ENCODE data around the gene EVI5L.

EVI5L gene

DNA sequence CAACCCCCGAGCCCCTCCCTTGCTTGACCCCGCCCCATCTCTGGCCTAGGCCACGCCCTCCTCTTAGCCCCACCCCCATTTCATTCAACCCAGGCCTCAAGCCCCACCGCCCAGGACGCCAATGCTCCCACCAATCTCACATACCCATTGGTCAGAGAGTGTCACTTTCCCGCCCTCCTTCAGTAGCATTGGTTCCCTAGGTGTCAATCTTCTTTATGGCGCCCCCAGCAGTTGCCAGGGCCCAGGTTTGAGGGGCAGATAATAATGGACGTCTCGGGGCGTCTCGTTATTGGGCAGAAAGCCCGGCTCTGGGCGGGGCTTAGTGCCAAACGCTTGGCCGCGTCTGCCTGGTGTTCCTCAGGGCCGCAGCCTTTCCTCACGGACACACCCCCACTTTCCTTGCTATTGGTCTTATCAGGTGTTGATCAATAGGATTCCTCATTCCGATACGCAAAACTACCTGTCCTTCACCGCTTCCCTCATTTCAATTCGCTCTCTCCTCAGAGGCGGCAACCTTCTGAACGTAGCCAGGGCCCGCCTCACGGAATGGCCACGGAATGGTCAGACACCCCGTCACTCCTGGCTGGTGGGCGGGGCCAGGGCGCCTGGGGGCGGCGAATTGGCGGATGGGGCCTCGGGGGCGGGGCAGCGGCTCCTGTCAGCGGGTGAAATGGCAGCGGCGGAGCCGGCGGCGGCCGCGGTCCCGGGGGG lies at the start of gene EVI5L:
Gene EVI5L, plus strand, starts transcription at position 658 of the 711 bp plus-strand sequence. CDS start 16,325 bp downstream, outside the sequence.
- DNase-seq (ENCODE audit: low read depth) = peak; percentile 100
- H3K4me3 ChIP-seq (ENCODE audit: low read depth, low read length) = peak within 1 kb of the TSS; percentile 73
- TF ChIP-seq, protein P1, sequence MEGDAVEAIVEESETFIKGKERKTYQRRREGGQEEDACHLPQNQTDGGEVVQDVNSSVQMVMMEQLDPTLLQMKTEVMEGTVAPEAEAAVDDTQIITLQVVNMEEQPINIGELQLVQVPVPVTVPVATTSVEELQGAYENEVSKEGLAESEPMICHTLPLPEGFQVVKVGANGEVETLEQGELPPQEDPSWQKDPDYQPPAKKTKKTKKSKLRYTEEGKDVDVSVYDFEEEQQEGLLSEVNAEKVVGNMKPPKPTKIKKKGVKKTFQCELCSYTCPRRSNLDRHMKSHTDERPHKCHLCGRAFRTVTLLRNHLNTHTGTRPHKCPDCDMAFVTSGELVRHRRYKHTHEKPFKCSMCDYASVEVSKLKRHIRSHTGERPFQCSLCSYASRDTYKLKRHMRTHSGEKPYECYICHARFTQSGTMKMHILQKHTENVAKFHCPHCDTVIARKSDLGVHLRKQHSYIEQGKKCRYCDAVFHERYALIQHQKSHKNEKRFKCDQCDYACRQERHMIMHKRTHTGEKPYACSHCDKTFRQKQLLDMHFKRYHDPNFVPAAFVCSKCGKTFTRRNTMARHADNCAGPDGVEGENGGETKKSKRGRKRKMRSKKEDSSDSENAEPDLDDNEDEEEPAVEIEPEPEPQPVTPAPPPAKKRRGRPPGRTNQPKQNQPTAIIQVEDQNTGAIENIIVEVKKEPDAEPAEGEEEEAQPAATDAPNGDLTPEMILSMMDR (conservative IDR thresholded peaks at IDR 0.05; ENCODE audit: low read depth, low read length) = no peak

DNA sequence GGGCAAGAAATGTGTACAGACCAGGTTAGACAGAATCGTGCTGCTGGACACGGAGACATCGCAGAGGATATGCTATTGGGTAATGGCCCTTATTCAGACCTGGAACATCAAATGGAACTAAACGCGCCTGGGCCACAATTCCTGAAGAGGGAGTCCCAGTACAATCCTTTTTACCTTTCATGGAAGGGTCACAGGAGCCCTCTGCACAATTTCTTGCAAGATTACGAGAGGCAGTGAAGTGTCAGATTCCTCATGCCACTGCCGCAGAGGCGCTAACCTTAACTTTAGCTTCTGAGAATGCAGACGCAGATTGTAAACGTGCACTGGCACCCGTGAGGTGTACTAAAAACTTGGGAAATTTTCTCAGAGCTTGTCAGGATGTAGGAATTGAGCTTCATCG lies 48.9 kb upstream of the EVI5L start:
- TF ChIP-seq, protein P1 (conservative IDR thresholded peaks at IDR 0.05; ENCODE audit: low read depth, low read length) = no peak
- no peak for DNase-seq (ENCODE audit: low read depth)
- H3K4me3 ChIP-seq (ENCODE audit: low read depth, low read length) = no peak overlapping the region

DNA sequence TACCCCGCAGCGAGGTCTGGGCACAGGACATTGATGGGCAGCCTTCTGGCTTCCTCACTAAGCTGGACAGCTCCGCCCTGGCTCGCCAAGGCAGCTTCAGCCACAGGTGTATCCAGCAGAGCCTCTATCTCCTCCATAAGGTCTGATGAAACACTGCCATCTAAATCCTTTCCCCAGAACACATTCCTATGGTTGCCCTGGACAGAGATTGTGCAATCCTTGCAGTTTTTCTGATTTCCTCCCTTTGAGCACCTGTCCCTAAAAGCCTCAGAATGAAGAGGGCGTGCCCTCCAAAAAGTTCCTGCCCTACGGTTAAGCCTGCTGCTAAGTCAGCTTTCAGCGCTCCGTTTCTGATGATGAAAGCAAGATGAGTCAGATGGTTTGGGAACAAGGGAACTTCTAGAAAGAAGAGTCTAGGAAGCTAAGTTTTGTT lies 46.0 kb upstream of the EVI5L start:
- DNase-seq (ENCODE audit: low read depth) = peak; percentile 69
- TF ChIP-seq, protein P1 (conservative IDR thresholded peaks at IDR 0.05; ENCODE audit: low read depth, low read length) = no peak
- no peak overlapping the region for H3K4me3 ChIP-seq (ENCODE audit: low read depth, low read length)

DNA sequence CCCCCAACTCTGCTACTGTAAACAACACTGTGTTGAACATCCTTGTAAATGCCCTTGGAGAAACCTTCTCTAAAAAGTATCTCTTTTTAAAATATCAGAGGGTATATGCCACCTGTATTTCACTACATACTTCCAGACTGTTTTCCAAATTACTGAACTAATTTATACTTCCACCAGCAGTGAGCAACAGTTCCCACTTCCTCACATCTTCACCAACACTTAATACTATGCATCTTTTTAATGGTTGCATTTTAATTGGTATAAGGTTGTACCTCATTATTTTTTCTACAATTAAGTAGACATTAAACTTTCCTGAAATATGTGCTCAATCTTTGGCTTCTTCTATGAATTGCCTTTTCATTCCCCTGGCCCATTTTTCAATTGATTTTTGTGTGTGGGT lies 45.2 kb upstream of the EVI5L start:
- no peak for DNase-seq (ENCODE audit: low read depth)
- TF ChIP-seq, protein P1 (conservative IDR thresholded peaks at IDR 0.05; ENCODE audit: low read depth, low read length) = no peak
- H3K4me3 ChIP-seq (ENCODE audit: low read depth, low read length) = no peak overlapping the region

DNA sequence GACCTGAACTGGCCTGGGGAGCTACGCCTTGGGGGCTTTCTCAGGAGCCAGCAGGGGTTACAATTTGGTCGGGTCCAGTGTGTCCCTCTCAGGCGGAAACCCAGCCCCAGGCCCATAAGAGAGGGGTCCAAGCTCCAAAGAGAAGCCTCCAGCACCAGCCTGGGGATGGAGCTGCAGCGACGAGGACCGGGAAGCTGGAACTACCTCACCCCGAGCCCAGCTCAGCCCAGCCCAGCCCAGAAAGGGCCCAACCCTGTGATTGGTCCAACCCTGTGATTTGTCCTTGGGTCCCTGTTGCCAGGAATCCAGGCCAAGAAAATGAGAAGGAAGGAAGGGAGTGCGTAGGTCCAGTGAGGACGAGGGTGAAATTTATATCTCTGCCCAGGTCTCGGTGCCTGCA lies 42.9 kb upstream of the EVI5L start:
- TF ChIP-seq, protein P1 (conservative IDR thresholded peaks at IDR 0.05; ENCODE audit: low read depth, low read length) = no peak
- no peak for DNase-seq (ENCODE audit: low read depth)
- H3K4me3 ChIP-seq (ENCODE audit: low read depth, low read length) = no peak overlapping the region

DNA sequence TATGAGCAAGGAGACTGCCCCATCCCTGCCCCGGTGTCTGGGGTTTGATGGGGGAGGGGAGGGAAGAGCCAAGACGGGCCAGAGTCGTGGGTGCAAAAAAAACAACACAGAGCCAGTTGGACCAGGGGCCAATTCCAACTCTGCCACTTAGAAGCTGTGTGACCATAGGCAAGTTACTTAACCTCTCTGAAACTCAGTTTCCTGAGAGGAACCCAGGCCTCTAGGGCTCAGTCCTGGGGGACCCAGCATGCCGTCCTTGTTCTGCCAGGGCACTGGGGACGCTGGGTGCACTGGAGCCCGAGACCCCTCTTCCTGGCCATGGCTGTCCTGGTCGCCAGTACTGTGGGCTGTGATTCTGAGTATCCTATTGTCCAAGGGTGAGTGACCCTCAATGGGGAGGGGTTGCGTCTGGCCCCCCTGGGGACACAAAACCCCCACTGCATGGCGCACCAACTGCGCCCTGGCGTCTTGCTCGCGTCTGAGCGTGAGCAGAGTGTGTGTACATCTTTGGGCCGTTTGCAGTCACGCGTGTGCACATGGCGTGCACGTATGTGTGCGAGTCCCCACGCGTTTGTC lies 42.3 kb upstream of the EVI5L start:
- H3K4me3 ChIP-seq (ENCODE audit: low read depth, low read length) = no peak overlapping the region
- DNase-seq (ENCODE audit: low read depth) = no peak
- TF ChIP-seq, protein P1 (conservative IDR thresholded peaks at IDR 0.05; ENCODE audit: low read depth, low read length) = no peak
